Forelimb muscle (tissue), 1 donor: ENCODE results near the gene AKAP3. TPM values are rescaled to one million over a fixed set of nuclear protein-coding genes. Genes with fewer than 3 reads are reported as not detected.

Experiments
- DNase-seq: peaks from one replicate; pipeline ENCODE4 v3.0.0-alpha.2; 2013; ENCODE audit warnings: low read depth
- polyA plus RNA-seq: library from polyadenylated mRNA; unstranded; fragments of 120-200 nt; gene quantifications from one replicate; pipeline ENCODE4 v1.2.1, GENCODE V29; 2013; ENCODE audit not compliant: insufficient read length

AKAP3 gene
- 0.13 TPM for polyA plus RNA-seq

- DNase-seq, result peak; percentile 81
Measured at GRCh38 chr12:4648501-4649357, at the start of gene AKAP3, which contains the start of gene NDUFA9. Gene AKAP3, minus strand, starts transcription at chr12:4649051. Its CDS starts 10,855 bp downstream, at chr12:4638196. Gene NDUFA9, plus strand, starts transcription at chr12:4649114. Its CDS starts 13 bp downstream, at chr12:4649127.

- no peak for DNase-seq
Measured at GRCh38 chr12:4690760-4691159, 41.9 kb upstream of the AKAP3 start.

- no peak for DNase-seq
Measured at GRCh38 chr12:4685317-4685716, 36.5 kb upstream of the AKAP3 start.

GRCh38 chr12:4681732-4682131, 32.9 kb upstream of the AKAP3 start:
- DNase-seq, result no peak

- no peak for DNase-seq
Measured at GRCh38 chr12:4679711-4680110, 30.9 kb upstream of the AKAP3 start.

GRCh38 chr12:4665236-4665635, 16.4 kb upstream of the AKAP3 start:
- no peak for DNase-seq

GRCh38 chr12:4663971-4664505, 15.2 kb upstream of the AKAP3 start:
- no peak for DNase-seq

GRCh38 chr12:4653691-4654090, 4.8 kb upstream of the AKAP3 start:
- no peak for DNase-seq

GRCh38 chr12:4653257-4653656, 4.4 kb upstream of the AKAP3 start:
- no peak for DNase-seq

- no peak for DNase-seq
Measured at GRCh38 chr12:4649358-4649661, 459 bp upstream of the AKAP3 start.

- no peak for DNase-seq
Measured at GRCh38 chr12:4648104-4648500, 749 bp downstream of the AKAP3 start.

- DNase-seq, result no peak
Measured at GRCh38 chr12:4645023-4645422, 3.8 kb downstream of the AKAP3 start.

GRCh38 chr12:4643747-4644146, 5.1 kb downstream of the AKAP3 start:
- DNase-seq, result no peak

- no peak for DNase-seq
Measured at GRCh38 chr12:4630262-4630661, 18.6 kb downstream of the AKAP3 start.

GRCh38 chr12:4628406-4628805, 20.4 kb downstream of the AKAP3 start:
- no peak for DNase-seq

GRCh38 chr12:4626543-4626942, 22.3 kb downstream of the AKAP3 start:
- no peak for DNase-seq

- DNase-seq, result no peak
Measured at GRCh38 chr12:4621511-4621910, 27.3 kb downstream of the AKAP3 start.

- no peak for DNase-seq
Measured at GRCh38 chr12:4615667-4616066, 33.2 kb downstream of the AKAP3 start.

GRCh38 chr12:4610481-4610880, 38.4 kb downstream of the AKAP3 start:
- no peak for DNase-seq

GRCh38 chr12:4609071-4609470, 39.8 kb downstream of the AKAP3 start:
- no peak for DNase-seq

GRCh38 chr12:4607056-4607455, 41.8 kb downstream of the AKAP3 start:
- DNase-seq, result no peak

GRCh38 chr12:4604684-4605193, 44.1 kb downstream of the AKAP3 start:
- DNase-seq, result peak; percentile 26

GRCh38 chr12:4603946-4604345, 44.9 kb downstream of the AKAP3 start:
- DNase-seq, result no peak
